Smooth muscle cell (in vitro differentiated cells): ENCODE measurements around the gene IKZF5. TPM values are rescaled to one million over a fixed set of nuclear protein-coding genes. Genes with fewer than 3 reads are reported as not detected.
A peak's percentile ranks its signal among the peaks of the same experiment; 100 is the strongest.

Experiments used
- DNase-seq: peaks from one replicate; lab custom pipeline; 2025; ENCODE audit not compliant: unreplicated experiment; lab: John Stamatoyannopoulos, UW
- H2AFZ ChIP-seq: fragments of 200-600 bp; sonication (generic); 2 replicates; pipeline ENCODE4 v1.6.0; 2016; ENCODE audit warnings: antibody characterized with exemption, low read depth, mild to moderate bottlenecking
- H3F3A ChIP-seq: fragments of 200-600 bp; sonication (generic); 2 replicates; pipeline ENCODE4 v1.6.0; 2017; ENCODE audit warnings: antibody characterized with exemption, low read depth
- H3K27ac ChIP-seq: fragments of 200-600 bp; sonication (generic); 2 replicates; pipeline ENCODE4 v1.5.1; 2016; ENCODE audit warnings: low read depth, mild to moderate bottlenecking
- H3K27me3 ChIP-seq: fragments of 200-600 bp; sonication (generic); 2 replicates; pipeline ENCODE4 v1.6.1; 2016; ENCODE audit warnings: low read depth, mild to moderate bottlenecking
- H3K36me3 ChIP-seq: fragments of 200-600 bp; sonication (generic); 2 replicates; pipeline ENCODE4 v1.5.1; 2016; ENCODE audit warnings: low read depth
- H3K4me1 ChIP-seq: fragments of 200-600 bp; sonication (generic); 2 replicates; pipeline ENCODE4 v1.5.1; 2016; ENCODE audit warnings: low read depth
- H3K4me2 ChIP-seq: fragments of 200-600 bp; sonication (generic); 2 replicates; pipeline ENCODE4 v1.6.0; 2016; ENCODE audit warnings: mild to moderate bottlenecking
- H3K4me3 ChIP-seq: fragments of 200-600 bp; sonication (generic); 2 replicates; pipeline ENCODE4 v1.5.1; 2016; ENCODE audit warnings: mild to moderate bottlenecking
- H3K79me2 ChIP-seq: fragments of 200-600 bp; sonication (generic); 2 replicates; pipeline ENCODE4 v1.6.0; 2016; ENCODE audit warnings: low read depth, mild to moderate bottlenecking
- H3K9ac ChIP-seq: fragments of 200-600 bp; sonication (generic); 2 replicates; pipeline ENCODE4 v1.6.0; 2016; ENCODE audit warnings: low read depth
- H3K9me3 ChIP-seq: fragments of 200-600 bp; sonication (generic); replicated peaks from 2 replicates; pipeline ENCODE4 v1.5.1; 2016; ENCODE audit warnings: low read depth
- H4K20me1 ChIP-seq: fragments of 200-600 bp; sonication (generic); 2 replicates; pipeline ENCODE4 v1.6.0; 2016; ENCODE audit warnings: low read depth
- WGBS: methylation state at CpG from one replicate; pipeline ENCODE4 v1.1.7; 2016; ENCODE audit warnings: low lambda C conversion rate; 5-methylcytosine and 5-hydroxymethylcytosine counted together
- polyA plus RNA-seq: library from polyadenylated mRNA; unstranded; fragments of >200 nt; fragmentation: Nextera tagmentation; extraction: Ambion mirVana; gene quantifications from 2 replicates; pipeline ENCODE4 v1.2.1, GENCODE V29; 2016
- total RNA-seq: library from RNA; depleted of rRNA; stranded (reverse); fragments of >200 nt; gene quantifications from 2 replicates; pipeline ENCODE4 v1.2.3, GENCODE V29; 2014
- TF ChIP-seq, protein P1 (sequence below): fragments of 200-600 bp; sonication (generic); IDR thresholded peaks from 2 replicates; pipeline ENCODE4 v1.5.1; 2017; ENCODE audit warnings: borderline replicate concordance, mild to moderate bottlenecking, antibody characterized with exemption; ENCODE audit not compliant: insufficient read depth, poor library complexity, severe bottlenecking

Gene IKZF5
- total and polyA plus RNA-seq, 2 experiments from 2014 or later, result 5.6 to 6.6 TPM

DNA sequence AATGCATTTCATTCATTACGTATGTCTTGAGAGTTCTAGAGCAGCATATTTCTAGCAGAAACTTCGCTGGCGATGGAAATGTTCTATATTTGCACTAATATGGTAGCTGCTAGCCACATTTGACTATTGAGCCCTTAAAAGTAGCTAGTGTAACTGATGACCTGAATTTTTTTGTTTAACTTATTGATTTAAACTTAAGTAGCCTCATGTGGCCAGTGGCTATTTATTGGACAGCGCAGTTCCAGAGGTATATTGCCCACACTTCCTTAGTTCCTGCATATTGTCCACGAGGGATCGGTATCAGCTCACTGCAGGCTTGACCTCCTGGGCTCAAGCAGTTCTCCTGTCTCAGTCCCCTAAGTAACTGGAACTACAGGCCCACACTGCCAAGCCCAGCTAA lies 24.7 kb downstream of the IKZF5 start:
- WGBS, result 97% methylated on average over 6 of the region's 6 CpGs
- no peaks in the 10 kb centered on the region for H3K36me3 ChIP-seq

DNA sequence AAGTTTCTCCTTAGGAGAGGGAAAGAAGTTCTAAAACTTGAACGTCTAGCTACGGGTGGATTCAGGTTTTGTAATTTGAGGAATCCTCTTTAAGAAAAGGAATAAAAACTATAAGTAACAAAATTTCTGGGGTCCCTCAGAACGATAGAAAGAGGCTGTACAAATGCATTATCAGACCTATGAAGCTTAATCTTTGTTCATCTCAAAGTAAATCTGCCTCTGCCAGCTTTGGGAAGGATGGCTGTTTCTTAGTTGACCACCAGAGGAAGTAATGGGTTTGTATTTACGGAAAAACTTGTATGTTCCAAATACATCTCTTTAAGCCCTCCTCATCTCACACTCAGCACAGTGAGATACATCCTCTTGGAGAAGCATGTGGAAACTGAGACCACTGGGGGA lies 27.5 kb downstream of the IKZF5 start:
- H3K4me2 ChIP-seq, result peak overlapping the region; percentile 84
- H3K4me3 ChIP-seq, result peak overlapping the region; percentile 91
- no peaks in the 10 kb centered on the region for H3K36me3 ChIP-seq
- no peaks in the 10 kb centered on the region for H3K27me3 ChIP-seq
- H3K27ac ChIP-seq, result no peak overlapping the region
- H3F3A ChIP-seq, result no peaks in the 10 kb centered on the region
- 20% methylated on average over 4 of the region's 4 CpGs for WGBS
- H3K9ac ChIP-seq, result no peak overlapping the region
- TF ChIP-seq, protein P1, sequence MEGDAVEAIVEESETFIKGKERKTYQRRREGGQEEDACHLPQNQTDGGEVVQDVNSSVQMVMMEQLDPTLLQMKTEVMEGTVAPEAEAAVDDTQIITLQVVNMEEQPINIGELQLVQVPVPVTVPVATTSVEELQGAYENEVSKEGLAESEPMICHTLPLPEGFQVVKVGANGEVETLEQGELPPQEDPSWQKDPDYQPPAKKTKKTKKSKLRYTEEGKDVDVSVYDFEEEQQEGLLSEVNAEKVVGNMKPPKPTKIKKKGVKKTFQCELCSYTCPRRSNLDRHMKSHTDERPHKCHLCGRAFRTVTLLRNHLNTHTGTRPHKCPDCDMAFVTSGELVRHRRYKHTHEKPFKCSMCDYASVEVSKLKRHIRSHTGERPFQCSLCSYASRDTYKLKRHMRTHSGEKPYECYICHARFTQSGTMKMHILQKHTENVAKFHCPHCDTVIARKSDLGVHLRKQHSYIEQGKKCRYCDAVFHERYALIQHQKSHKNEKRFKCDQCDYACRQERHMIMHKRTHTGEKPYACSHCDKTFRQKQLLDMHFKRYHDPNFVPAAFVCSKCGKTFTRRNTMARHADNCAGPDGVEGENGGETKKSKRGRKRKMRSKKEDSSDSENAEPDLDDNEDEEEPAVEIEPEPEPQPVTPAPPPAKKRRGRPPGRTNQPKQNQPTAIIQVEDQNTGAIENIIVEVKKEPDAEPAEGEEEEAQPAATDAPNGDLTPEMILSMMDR, result peak; percentile 29
- H3K79me2 ChIP-seq, result no peaks in the 10 kb centered on the region
- no peak for DNase-seq
- H4K20me1 ChIP-seq, result no peaks in the 10 kb centered on the region
- peak overlapping the region; percentile 2 for H2AFZ ChIP-seq
- H3K9me3 ChIP-seq, result no peaks in the 10 kb centered on the region
- peaks cover 9% of the 10 kb centered on the region for H3K4me1 ChIP-seq

More for the DNA sequence above, 24.7 kb downstream of the IKZF5 start:
- H3K27me3 ChIP-seq, result no peaks in the 10 kb centered on the region
- no peak overlapping the region for H3K9ac ChIP-seq
- H4K20me1 ChIP-seq, result no peaks in the 10 kb centered on the region
- no peak overlapping the region for H2AFZ ChIP-seq
- no peaks in the 10 kb centered on the region for H3F3A ChIP-seq
- no peak overlapping the region for H3K4me3 ChIP-seq
- H3K4me1 ChIP-seq, result peaks cover 9% of the 10 kb centered on the region
- no peak overlapping the region for H3K27ac ChIP-seq
- TF ChIP-seq, protein P1, result no peak
- no peak overlapping the region for H3K4me2 ChIP-seq
- no peaks in the 10 kb centered on the region for H3K9me3 ChIP-seq
- no peaks in the 10 kb centered on the region for H3K79me2 ChIP-seq
- no peak for DNase-seq

DNA sequence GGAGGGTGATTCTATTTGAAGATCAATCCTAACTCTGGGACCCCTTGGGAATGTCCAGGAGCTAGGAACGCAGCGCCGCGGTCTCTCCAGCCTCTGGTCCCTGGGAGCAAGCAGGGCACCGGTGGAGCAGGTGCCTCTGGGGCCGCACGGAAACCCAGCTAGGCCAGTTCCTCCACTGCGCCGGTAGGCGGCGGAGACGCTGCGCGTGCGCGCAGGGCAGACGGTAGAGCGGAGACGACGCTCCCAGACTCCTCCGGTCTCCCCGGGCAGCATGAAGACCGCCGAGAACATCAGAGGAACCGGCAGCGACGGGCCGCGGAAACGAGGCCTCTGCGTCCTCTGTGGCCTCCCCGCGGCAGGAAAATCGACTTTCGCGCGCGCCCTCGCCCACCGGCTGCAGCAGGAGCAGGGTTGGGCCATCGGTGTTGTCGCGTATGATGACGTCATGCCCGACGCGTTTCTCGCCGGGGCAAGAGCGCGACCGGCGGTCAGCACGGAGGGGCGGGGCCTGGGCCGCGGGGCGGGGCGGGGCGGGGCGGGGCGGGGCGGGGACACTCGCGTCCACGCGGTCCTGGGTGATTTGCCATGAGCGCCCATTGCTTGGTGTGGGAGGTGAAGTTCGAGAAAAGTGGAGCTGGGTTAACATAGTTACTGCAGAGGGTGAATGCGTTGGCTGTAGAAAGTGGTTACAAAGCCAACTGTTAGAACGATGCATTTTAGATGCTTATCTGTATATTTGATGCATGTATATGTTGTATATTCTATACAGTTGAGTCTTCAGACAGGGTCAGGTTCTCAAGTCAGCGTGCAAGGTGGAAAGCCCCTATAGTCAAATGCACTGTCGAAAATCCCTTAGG lies 28.2 kb downstream of the IKZF5 start, which contains the start of gene PSTK:
PSTK (plus strand) TSS at position 193 of the 857 bp plus-strand sequence; CDS start at position 272, 79 bp downstream.
- TF ChIP-seq, protein P1, result peak; percentile 85
- Histone ChIP-seq H3K4me3 (peak within 1 kb of the TSS; percentile 91), H3K9me3 (no peaks in the 10 kb centered on the region), H3K79me2 (no peaks in the 10 kb centered on the region), H3K36me3 (no peaks in the 10 kb centered on the region), H3K4me2 (peak within 1 kb of the TSS; percentile 84), H3K27ac (peak within 1 kb of the TSS; percentile 90), H3K27me3 (no peaks in the 10 kb centered on the region), H3F3A (no peaks in the 10 kb centered on the region), H4K20me1 (no peaks in the 10 kb centered on the region), H2AFZ (peak within 1 kb of the TSS; percentile 93), H3K4me1 (peaks cover 9% of the 10 kb centered on the region), H3K9ac (peak within 1 kb of the TSS; percentile 93)
- WGBS, result 2% methylated on average over 53 of the region's 73 CpGs
- peak; percentile 83 for DNase-seq
